Hepatocyte (in vitro differentiated cells): ENCODE measurements around the gene BBOX1. TPM values are rescaled to one million over a fixed set of nuclear protein-coding genes. Genes with fewer than 3 reads are reported as not detected.
"Not testable (repeated sequence)": the region's sequence is repeated elsewhere in the genome, so short reads cannot be mapped to it uniquely, and the experiment has no call there.

Experiments
- DNase-seq: peaks from one replicate; pipeline ENCODE4 v3.0.0-alpha.2; 2016; ENCODE audit warnings: low spot score
- H2AFZ ChIP-seq: fragments of 200-600 bp; sonication (generic); 2 replicates; pipeline ENCODE4 v1.6.0; 2016; ENCODE audit warnings: antibody characterized with exemption, mild to moderate bottlenecking
- H3K27ac ChIP-seq: fragments of 200-600 bp; sonication (generic); 2 replicates; pipeline ENCODE4 v1.5.1; 2016; ENCODE audit warnings: mild to moderate bottlenecking
- H3K27me3 ChIP-seq: fragments of 200-600 bp; sonication (generic); 2 replicates; pipeline ENCODE4 v1.6.1; 2016
- H3K36me3 ChIP-seq: fragments of 200-600 bp; sonication (generic); replicated peaks from 2 replicates; pipeline ENCODE4 v1.5.1; 2016; ENCODE audit warnings: low read depth; ENCODE audit not compliant: insufficient read depth
- H3K4me1 ChIP-seq: fragments of 200-600 bp; sonication (generic); 2 replicates; pipeline ENCODE4 v1.5.1; 2016; ENCODE audit warnings: mild to moderate bottlenecking, moderate library complexity; ENCODE audit not compliant: insufficient read depth
- H3K4me2 ChIP-seq: fragments of 200-600 bp; sonication (generic); 2 replicates; pipeline ENCODE4 v1.6.0; 2016
- H3K4me3 ChIP-seq: fragments of 200-600 bp; sonication (generic); 2 replicates; pipeline ENCODE4 v1.5.1; 2016; ENCODE audit warnings: mild to moderate bottlenecking
- H3K79me2 ChIP-seq: fragments of 200-600 bp; sonication (generic); 2 replicates; pipeline ENCODE4 v1.6.0; 2017; ENCODE audit warnings: mild to moderate bottlenecking
- H3K9me2 ChIP-seq: fragments of 200-600 bp; sonication (generic); replicated peaks from 2 replicates; pipeline ENCODE4 v1.6.0; 2017; ENCODE audit warnings: mild to moderate bottlenecking; ENCODE audit not compliant: insufficient read depth
- H3K9me3 ChIP-seq: fragments of 200-600 bp; sonication (generic); 2 replicates; pipeline ENCODE4 v1.5.1; 2016; ENCODE audit warnings: low read depth, mild to moderate bottlenecking
- H4K20me1 ChIP-seq: fragments of 200-600 bp; sonication (generic); 2 replicates; pipeline ENCODE4 v1.6.0; 2016; ENCODE audit warnings: mild to moderate bottlenecking; ENCODE audit not compliant: insufficient read depth, poor library complexity, severe bottlenecking
- CTCF ChIP-seq: fragments of 200-600 bp; sonication (generic); IDR thresholded peaks from 2 replicates; pipeline ENCODE4 v1.5.1; 2016; ENCODE audit warnings: antibody characterized with exemption, mild to moderate bottlenecking; ENCODE audit not compliant: poor library complexity
- EZH2 ChIP-seq: fragments of 200-600 bp; sonication (generic); IDR thresholded peaks from 2 replicates; pipeline ENCODE4 v1.6.1; 2016; ENCODE audit warnings: antibody characterized with exemption, mild to moderate bottlenecking, borderline replicate concordance
- EZH2phosphoT487 ChIP-seq: fragments of 200-600 bp; sonication (generic); IDR thresholded peaks from one replicate; pipeline ENCODE4 v1.6.1; 2018; ENCODE audit warnings: antibody characterized with exemption, mild to moderate bottlenecking, low read depth, moderate library complexity; ENCODE audit not compliant: unreplicated experiment, severe bottlenecking
- WGBS: methylation state at CpG from one replicate; pipeline ENCODE4 v1.1.6; 2016; ENCODE audit warnings: low lambda C conversion rate; ENCODE audit errors: missing lambda C conversion rate; 5-methylcytosine and 5-hydroxymethylcytosine counted together
- polyA plus RNA-seq: library from polyadenylated mRNA; unstranded; fragments of >200 nt; fragmentation: Nextera tagmentation; extraction: Ambion mirVana; gene quantifications from 2 replicates; pipeline ENCODE4 v1.2.1, GENCODE V29; 2016
- total RNA-seq: library from RNA; depleted of rRNA; stranded (reverse); fragments of >200 nt; gene quantifications from 2 replicates; pipeline ENCODE4 v1.2.3, GENCODE V29; 2014

Gene BBOX1
- total and polyA plus RNA-seq, 2 experiments from 2014 or later, result 0.56 to 1.6 TPM

- DNase-seq, result no peak
- Histone ChIP-seq H3K79me2 (no peaks in the 10 kb centered on the region), H3K27me3 (no peaks in the 10 kb centered on the region), H3K9me3 (peaks cover 15% of the 10 kb centered on the region), H4K20me1 (no peaks in the 10 kb centered on the region), H3K4me2 (no peak overlapping the region), H3K4me1 (peaks cover 25% of the 10 kb centered on the region), H3K27ac (no peak overlapping the region), H3K9me2 (no peaks in the 10 kb centered on the region), H3K4me3 (no peak overlapping the region), H3K36me3 (no peaks in the 10 kb centered on the region), H2AFZ (no peak overlapping the region)
- TF ChIP-seq CTCF, result no peak
- no peak for TF ChIP-seq EZH2
- TF ChIP-seq EZH2phosphoT487, result no peak
Measured at GRCh38 chr11:27088353-27088752, 47.7 kb downstream of the BBOX1 start.

DNA sequence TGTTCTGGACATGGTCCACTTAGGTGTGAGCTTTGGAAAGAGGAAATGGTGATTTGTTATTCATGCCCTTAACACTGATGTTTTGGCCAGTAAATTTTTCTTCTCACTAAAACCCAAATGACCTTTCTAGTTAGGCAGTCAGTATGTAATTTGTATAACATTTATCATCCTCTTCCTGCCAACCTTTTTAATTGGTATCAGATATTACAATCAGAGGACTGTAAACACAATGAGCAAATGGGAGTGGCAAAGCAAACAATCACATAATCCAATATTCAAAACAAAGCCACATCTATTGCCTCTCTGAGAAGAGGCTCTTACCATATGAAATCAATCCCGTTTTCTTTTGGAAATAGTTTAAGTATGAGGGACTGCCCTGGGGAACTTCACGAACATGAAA, 49.1 kb downstream of the BBOX1 start:
- Histone ChIP-seq H3K27me3 (no peaks in the 10 kb centered on the region), H4K20me1 (no peaks in the 10 kb centered on the region), H3K27ac (no peak overlapping the region), H3K9me3 (peaks cover 15% of the 10 kb centered on the region), H3K9me2 (no peaks in the 10 kb centered on the region), H3K4me2 (no peak overlapping the region), H2AFZ (no peak overlapping the region), H3K36me3 (no peaks in the 10 kb centered on the region), H3K4me3 (no peak overlapping the region), H3K79me2 (no peaks in the 10 kb centered on the region), H3K4me1 (peaks cover 12% of the 10 kb centered on the region)
- DNase-seq, result no peak
- TF ChIP-seq CTCF, result no peak
- no peak for TF ChIP-seq EZH2
- TF ChIP-seq EZH2phosphoT487, result no peak
- 93% methylated on average over 2 of the region's 2 CpGs for WGBS

DNA sequence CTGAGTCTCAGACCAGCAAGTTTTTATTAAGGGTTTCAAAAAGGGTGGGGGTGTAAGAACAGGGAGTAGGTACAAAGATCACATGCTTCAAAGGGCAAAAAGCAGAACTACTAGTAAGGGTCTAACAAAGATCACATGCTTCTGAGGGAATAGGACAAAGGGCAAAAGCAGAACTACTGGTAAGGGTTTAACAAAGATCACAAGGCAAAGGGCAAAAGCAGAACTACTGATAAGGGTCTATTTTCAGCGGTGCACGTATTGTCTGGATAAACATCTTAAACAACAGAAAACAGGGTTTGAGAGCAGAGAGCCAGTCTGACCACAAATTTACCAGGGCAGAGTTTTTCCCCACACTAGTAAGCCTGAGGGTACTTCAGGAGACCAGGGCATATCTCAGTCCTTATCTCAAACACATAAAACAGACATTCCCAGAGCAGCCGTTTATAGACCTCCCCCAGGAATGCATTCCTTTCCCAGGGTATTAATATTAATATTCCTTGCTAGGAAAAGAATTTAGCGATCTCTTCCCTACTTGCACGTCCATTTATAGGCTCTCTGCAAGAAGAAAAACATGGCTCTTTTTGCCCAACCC, 49.8 kb downstream of the BBOX1 start:
- not testable (repeated sequence) for H3K27ac ChIP-seq, H3K9me2 ChIP-seq, H3K4me3 ChIP-seq, H2AFZ ChIP-seq, H3K36me3 ChIP-seq, H3K27me3 ChIP-seq, H4K20me1 ChIP-seq, H3K4me2 ChIP-seq, H3K79me2 ChIP-seq, DNase-seq, H3K4me1 ChIP-seq
- WGBS, result 65% methylated on average over 5 of the region's 5 CpGs
- peaks cover 15% of the 10 kb centered on the region for H3K9me3 ChIP-seq

GRCh38 chr11:27094120-27094519, 53.5 kb downstream of the BBOX1 start:
- no peak for TF ChIP-seq CTCF
- no peak for TF ChIP-seq EZH2
- no peak for TF ChIP-seq EZH2phosphoT487
- WGBS, result 93% methylated on average over 2 of the region's 2 CpGs
- Histone ChIP-seq H3K4me2 (no peak overlapping the region), H3K79me2 (no peaks in the 10 kb centered on the region), H3K9me2 (no peaks in the 10 kb centered on the region), H3K4me3 (no peak overlapping the region), H4K20me1 (no peaks in the 10 kb centered on the region), H3K27ac (no peak overlapping the region), H3K9me3 (peaks cover 15% of the 10 kb centered on the region), H3K27me3 (no peaks in the 10 kb centered on the region), H2AFZ (no peak overlapping the region), H3K4me1 (no peaks in the 10 kb centered on the region), H3K36me3 (no peaks in the 10 kb centered on the region)
- DNase-seq, result no peak
